HepG2 (cell line): Measurements from ENCODE around the gene PC. TPM values are rescaled to one million over a fixed set of nuclear protein-coding genes. Genes with fewer than 3 reads are reported as not detected.

Experiments used
- ATAC-seq: fragments of 200-7000 bp; cut with Tn5 transposase; 3 replicates; pipeline ENCODE4 v1.9.1; 2020; ENCODE audit warnings: mild to moderate bottlenecking, moderate library complexity
- BruUV-seq: library from RNA; stranded (reverse); fragments of 400-500 nt; replicated peaks from 2 replicates; lab custom pipeline; 2021; lab: Mats Ljungman, UMichigan
- CTCF ChIA-PET: fragments of 300-600 bp; formaldehyde crosslinking; extraction: SDS; loops from one replicate; lab custom pipeline; 2021; ENCODE audit warnings: low total read pairs, inconsistent platforms, low intra/inter-chr PET ratio; lab: Yijun Ruan, JAX
- POLR2A ChIA-PET: fragments of 350-600 bp; sonication (Branson Sonifier 250); formaldehyde crosslinking; loops from one replicate; lab custom pipeline; 2020; ENCODE audit warnings: antibody characterized with exemption, inconsistent platforms; lab: Yijun Ruan, JAX
- DNase-seq: peaks from one replicate; pipeline ENCODE4 v3.0.0-alpha.2; 2015; ENCODE audit warnings: low spot score
- FAIRE-seq: peaks from 3 replicates; lab custom pipeline; 2011; peaks lifted over from hg19 to GRCh38; lab: Jason Lieb, UNC
- H2AFZ ChIP-seq: one replicate; pipeline ENCODE4 v1.6.1; 2011; ENCODE audit warnings: low read length, inconsistent platforms
- H3K27ac ChIP-seq: fragments of 300-600 bp; 3 replicates; pipeline ENCODE4 v1.8.0; 2011; ENCODE audit warnings: mixed run types, mild to moderate bottlenecking, mixed read lengths, low read length, inconsistent platforms; ENCODE audit not compliant: insufficient read depth; ENCODE audit errors: extremely low read length
- H3K27me3 ChIP-seq, 2 experiments: fragments of 200-600 bp in 1 of 2; 2 replicates in 1 of 2; 3 replicates in 1 of 2; pipeline versions ENCODE4 v1.6.0 to v1.8.0; 2011; ENCODE audit warnings: low read length in 2 of 2, mild to moderate bottlenecking in 2 of 2, moderate library complexity in 2 of 2, inconsistent platforms in 1 of 2; ENCODE audit not compliant: insufficient read depth in 2 of 2, control insufficient read depth in 1 of 2
- H3K36me3 ChIP-seq, 2 experiments: fragments of 200-600 bp in 1 of 2; replicated peaks in 1 of 2; 2 replicates in 1 of 2; 3 replicates in 1 of 2; pipeline versions ENCODE4 v1.5.1 to v1.8.0; 2011; ENCODE audit warnings: low read length in 2 of 2, inconsistent platforms in 1 of 2; ENCODE audit not compliant: insufficient read depth in 2 of 2, control insufficient read depth in 1 of 2
- H3K4me1 ChIP-seq: 2 replicates; pipeline ENCODE4 v1.5.1; 2012; ENCODE audit warnings: low read length, inconsistent platforms; ENCODE audit not compliant: insufficient read depth
- H3K4me2 ChIP-seq: 2 replicates; pipeline ENCODE4 v1.6.0; 2011; ENCODE audit warnings: low read depth, low read length, inconsistent platforms
- H3K4me3 ChIP-seq, 3 experiments: fragments of 200-600 bp in 1 of 3; sonication (generic), shearing (Covaris generic) in 1 of 3; replicated peaks in 1 of 3; 2 replicates each; pipeline ENCODE4 v1.5.1; 2011 to 2016; ENCODE audit warnings: low read length in 3 of 3, inconsistent platforms in 2 of 3, low read depth in 2 of 3, mild to moderate bottlenecking in 2 of 3, control low read depth in 1 of 3, mixed read lengths in 1 of 3; ENCODE audit not compliant: insufficient read depth in 1 of 3
- H3K79me2 ChIP-seq: one replicate; pipeline ENCODE4 v1.6.1; 2011; ENCODE audit warnings: low read length, inconsistent platforms; ENCODE audit not compliant: insufficient read depth
- H3K9ac ChIP-seq: 2 replicates; pipeline ENCODE4 v1.6.0; 2011; ENCODE audit warnings: mild to moderate bottlenecking, low read depth, low read length, inconsistent platforms; ENCODE audit not compliant: insufficient read depth
- H3K9me3 ChIP-seq: 2 replicates; pipeline ENCODE4 v1.5.1; 2012; ENCODE audit warnings: mild to moderate bottlenecking, low read length
- H4K20me1 ChIP-seq: 2 replicates; pipeline ENCODE4 v1.6.0; 2011; ENCODE audit warnings: inconsistent platforms, mild to moderate bottlenecking, low read length, moderate library complexity; ENCODE audit not compliant: insufficient read depth
- FOSL2 ChIP-seq: sonication (generic); formaldehyde crosslinking; IDR thresholded peaks from 2 replicates; pipeline ENCODE4 v1.4.0; 2020; ENCODE audit warnings: missing genetic modification reagents
- GFI1 ChIP-seq: sonication (generic); formaldehyde crosslinking; IDR thresholded peaks from 2 replicates; pipeline ENCODE4 v1.5.0; 2020; ENCODE audit warnings: missing genetic modification reagents, mild to moderate bottlenecking, borderline replicate concordance
- HMG20B ChIP-seq: conservative IDR thresholded peaks from 2 replicates; pipeline ENCODE4 v1.6.1; 2016; ENCODE audit warnings: missing genetic modification reagents, missing compliant biosample characterization
- JUN ChIP-seq: sonication (generic); formaldehyde crosslinking; IDR thresholded peaks from 2 replicates; pipeline ENCODE4 v1.4.0; 2020; ENCODE audit warnings: mild to moderate bottlenecking, missing genetic modification reagents
- RAD21 ChIP-seq: fragments of 450-650 bp; formaldehyde crosslinking; IDR thresholded peaks from 2 replicates; pipeline ENCODE4 v1.5.0; 2020; ENCODE audit warnings: mild to moderate bottlenecking
- RAD51 ChIP-seq: fragments of 450-650 bp; IDR thresholded peaks from 2 replicates; pipeline ENCODE4 v1.6.1; 2016; ENCODE audit warnings: borderline replicate concordance
- RARA ChIP-seq: IDR thresholded peaks from 2 replicates; pipeline ENCODE4 v1.6.1; 2016; ENCODE audit warnings: missing genetic modification reagents, missing compliant biosample characterization
- SMC3 ChIP-seq: IDR thresholded peaks from 2 replicates; pipeline ENCODE4 v1.6.1; 2011; ENCODE audit warnings: low read length, improper control_type of control experiment
- TBX2 ChIP-seq: sonication (generic); formaldehyde crosslinking; IDR thresholded peaks from 2 replicates; pipeline ENCODE4 v1.5.0; 2020; ENCODE audit warnings: missing genetic modification reagents, mild to moderate bottlenecking, borderline replicate concordance
- WGBS: methylation state at CpG from one replicate; pipeline ENCODE4 v1.1.6; 2017; ENCODE audit warnings: low lambda C conversion rate; 5-methylcytosine and 5-hydroxymethylcytosine counted together
- in situ Hi-C: cut with HindIII; loops from 2 replicates; pipeline ENCODE4 v1.10.0; 2017; ENCODE audit warnings: low pct_unique_long_range_greater_than_20kb; ENCODE audit not compliant: extremely low pct_ligation_motif_present
- intact Hi-C: fragments of 100-400 bp; cut with micrococcal nuclease; formaldehyde crosslinking; loops from one replicate; pipeline ENCODE4 v1.10.0; 2022; ENCODE audit not compliant: unreplicated experiment
- polyA plus RNA-seq, 8 experiments: library from polyadenylated mRNA; depleted of rRNA in 3 of 8; stranded (reverse) in 7 of 8; unstranded in 1 of 8; fragments of >200 nt; fragmentation: Illumina TruSeq in 4 of 8; extraction: Trizol in 4 of 8; gene quantifications; 2 replicates each; pipeline versions ENCODE4 v1.2.1 to v1.2.3, GENCODE V29; 2011 to 2016; ENCODE audit warnings: low read depth in 4 of 8, missing spikeins in 1 of 8, mixed read lengths in 1 of 8; ENCODE audit not compliant: insufficient read depth in 1 of 8
- total RNA-seq, 5 experiments: library from RNA; depleted of rRNA; stranded (reverse); fragments of >200 nt; fragmentation: Illumina TruSeq; extraction: Trizol; gene quantifications; 2 replicates each; pipeline ENCODE4 v1.2.3, GENCODE V29; 2016; ENCODE audit warnings: low read depth in 1 of 5

Gene PC
- total and polyA plus RNA-seq, 2 of the 13 experiments (the other 11 are each of a cell fraction or from before 2014, with no cell fraction given), result 29.0 to 39.0 TPM

- Histone ChIP-seq H3K9ac (no peak overlapping the region), H3K9me3 (no peaks in the 10 kb centered on the region), H3K4me3 (peak overlapping the region in 1 of 3 experiments; percentile 82; a peak in 1 of 6 replicates), H3K27ac (peak overlapping the region; percentile 3), H2AFZ (no peak overlapping the region), H4K20me1 (no peaks in the 10 kb centered on the region), H3K36me3 (peaks cover 0 to under 1% of the 10 kb centered on the region in 2 experiments; a peak in 2 of 5 replicates), H3K4me1 (peaks cover 36% of the 10 kb centered on the region), H3K79me2 (no peaks in the 10 kb centered on the region), H3K4me2 (peak overlapping the region; percentile 92), H3K27me3 (no peaks in the 10 kb centered on the region)
- DNase-seq, result peak; percentile 65
- BruUV-seq, result TSS peak; percentile 68
- ATAC-seq, result peak; percentile 46
- in situ Hi-C loops (no loop called here), intact Hi-C loops (loop anchor here (5.0 kb wide), 1 partner anchor 49 kb away; no protein-coding TSS in a partner anchor)
- TF ChIP-seq SMC3 (0 out of 2 replicates have a peak, but pooled peaks have one; percentile 2), RAD21 (CRISPR knock-in tag) (0 out of 2 replicates have a peak, but pooled peaks have one; percentile 48), TBX2 (CRISPR knock-in tag) (0 out of 2 replicates have a peak, but pooled peaks have one; percentile 13), HMG20B (CRISPR knock-in tag) (0 out of 2 replicates have a peak, but pooled peaks have one; percentile 71), RARA (no peak), GFI1 (CRISPR knock-in tag) (peak; percentile 95), RAD51 (no peak), FOSL2 (CRISPR knock-in tag) (peak; percentile 18; the same call in 1 of the 2 replicates), JUN (CRISPR knock-in tag) (peak; percentile 5; the same call in 1 of the 2 replicates)
- POLR2A ChIA-PET, result interaction anchor here (2.0 to 3.5 kb wide), 3 partner anchors 14 to 50 kb away, joined by 5 to 30 read pairs (median 15); no protein-coding TSS in a partner anchor
- WGBS, result 57% methylated on average over 7 of the region's 7 CpGs
- CTCF ChIA-PET, result no interaction called here
- no peak for FAIRE-seq
Measured at GRCh38 chr11:66956689-66957290, 1.4 kb downstream of the PC start.
